Colon (tissue), 2 donors: ENCODE data around the gene FBRS.
"Not testable (repeated sequence)": the region's sequence is repeated elsewhere in the genome, so short reads cannot be mapped to it uniquely, and the experiment has no call there.

Experiments
- FAIRE-seq: peaks from 2 replicates; lab custom pipeline; 2012; peaks lifted over from hg19 to GRCh38; lab: Jason Lieb, UNC
- donor health status: control.
- donor health status: control.

The FBRS gene

GRCh38 chr16:30657866-30658730, at the start of gene FBRS:
TSS of gene FBRS (plus strand) at chr16:30658431. CDS start at chr16:30659519, 1,088 bp downstream.
- FAIRE-seq, result peak; percentile 97

GRCh38 chr16:30609002-30609925, 49.0 kb upstream of the FBRS start:
- no peak for FAIRE-seq

- no peak for FAIRE-seq
These were observed 48.0 kb upstream of the FBRS start, which contains the start of gene ZNF689 for GRCh38 chr16:30609926-30610839. TSS of gene ZNF689 (minus strand) at chr16:30610389. CDS start at chr16:30610041, 348 bp downstream.

GRCh38 chr16:30615358-30616091, 42.7 kb upstream of the FBRS start:
- FAIRE-seq, result no peak

- FAIRE-seq, result no peak
These were observed 39.0 kb upstream of the FBRS start for GRCh38 chr16:30619202-30619601.

GRCh38 chr16:30619638-30620037, 38.6 kb upstream of the FBRS start:
- no peak for FAIRE-seq

GRCh38 chr16:30620169-30620568, 38.1 kb upstream of the FBRS start:
- FAIRE-seq, result no peak

- FAIRE-seq, result no peak
These were observed 36.5 kb upstream of the FBRS start for GRCh38 chr16:30621765-30622164.

GRCh38 chr16:30622455-30623032, 35.7 kb upstream of the FBRS start:
- no peak for FAIRE-seq

GRCh38 chr16:30623536-30624283, 34.5 kb upstream of the FBRS start:
- FAIRE-seq, result no peak

GRCh38 chr16:30626236-30626635, 32.0 kb upstream of the FBRS start:
- no peak for FAIRE-seq

- FAIRE-seq, result no peak
These were observed 29.3 kb upstream of the FBRS start for GRCh38 chr16:30628628-30629540.

GRCh38 chr16:30632454-30632853, 25.8 kb upstream of the FBRS start:
- FAIRE-seq, result not testable (repeated sequence)

GRCh38 chr16:30633526-30633925, 24.7 kb upstream of the FBRS start:
- no peak for FAIRE-seq

GRCh38 chr16:30636599-30636998, 21.6 kb upstream of the FBRS start:
- no peak for FAIRE-seq

GRCh38 chr16:30637139-30637538, 21.1 kb upstream of the FBRS start:
- not testable (repeated sequence) for FAIRE-seq

- FAIRE-seq, result no peak
These were observed 20.3 kb upstream of the FBRS start for GRCh38 chr16:30637944-30638343.

GRCh38 chr16:30641378-30641982, 16.8 kb upstream of the FBRS start:
- FAIRE-seq, result no peak
